ENCODE results near the gene CAPN12. TPM values are rescaled to one million over a fixed set of nuclear protein-coding genes. Genes with fewer than 3 reads are reported as not detected.

The CAPN12 gene
- total and polyA plus RNA-seq, 10 of the 15 experiments (the other 5 are each of a cell fraction or from before 2014, with no cell fraction given): 0.64 to 4.6 (median 2.0) TPM

DNA sequence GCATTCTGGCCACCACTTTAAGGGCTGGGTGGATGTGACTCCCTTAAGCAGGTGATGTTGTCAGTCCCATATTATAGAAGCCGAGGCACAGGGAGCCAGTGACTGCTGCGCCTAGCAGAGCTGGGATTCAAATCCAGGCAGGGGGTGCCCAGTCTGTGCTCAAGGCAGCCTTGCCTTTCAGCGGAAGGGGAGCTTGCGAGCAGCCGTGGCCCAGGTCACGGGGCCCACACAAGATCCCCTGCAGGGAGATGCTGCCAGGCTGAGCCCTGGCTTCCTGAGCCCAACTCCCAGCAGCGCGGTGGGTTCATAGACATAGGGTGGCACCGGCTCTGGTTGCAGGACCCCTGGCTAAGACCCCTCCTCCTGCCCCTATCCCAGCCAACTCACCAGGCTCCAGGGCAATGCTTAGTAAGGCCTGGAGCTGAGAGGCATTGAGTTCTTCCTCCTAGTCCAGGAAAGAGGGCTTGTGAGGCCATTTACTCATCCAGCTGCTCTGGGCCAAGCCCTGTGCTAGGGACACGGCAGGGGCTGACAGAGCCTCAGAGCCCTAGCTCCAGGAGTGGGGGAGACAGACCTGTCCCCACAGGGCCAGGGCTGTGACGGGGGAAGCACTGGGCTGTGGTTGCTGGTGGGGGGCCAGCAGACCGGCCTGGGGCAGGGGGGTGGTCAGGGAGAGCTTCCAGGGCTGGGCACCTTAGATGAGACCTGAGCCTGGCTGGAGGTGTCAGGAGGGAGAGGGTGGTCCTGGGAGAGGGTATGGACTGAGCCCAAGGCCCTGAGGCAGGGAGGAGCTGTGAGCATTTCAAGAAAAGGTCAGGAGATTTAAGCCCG lies 9.6 kb downstream of the CAPN12 start:
- POLR2A ChIA-PET: interaction anchor here (0.6 to 1.3 kb wide), 9 partner anchors 10 to 692 kb away, joined by 3 to 5 read pairs (median 3); partner anchors contain the start of genes ECH1, MRPS12 and SARS2
- peaks cover 0 to 1% of the 10 kb centered on the region in 2 experiments; a peak in 1 of 4 replicates for H3K36me3 ChIP-seq (ENCODE audit: control insufficient read depth in 2 of 2, insufficient read depth in 2 of 2, low read length in 1 of 2)
- H3K4me2 ChIP-seq (ENCODE audit: control insufficient read depth, insufficient read depth): peak overlapping the region; percentile 72
- WGBS (ENCODE audit: insufficient coverage, insufficient replicate concordance, low lambda C conversion rate, missing lambda C conversion rate): 6% methylated on average over 12 of the region's 13 CpGs
- H3K4me1 ChIP-seq (ENCODE audit: control insufficient read depth, insufficient read depth, low read length): peaks cover 22% of the 10 kb centered on the region
- H2AFZ ChIP-seq (ENCODE audit: control insufficient read depth, low read depth, low read length): peak overlapping the region; percentile 35
- CTCF ChIA-PET: interaction anchor here (0.6 to 3.2 kb wide), 12 partner anchors 24 to 228 kb away, joined by 3 to 20 read pairs (median 4); partner anchors contain the start of genes MRPS12, RINL and SARS2
- no peaks in the 10 kb centered on the region; the same call in 1 of the 2 replicates for H3K79me2 ChIP-seq (ENCODE audit: control insufficient read depth, insufficient read depth, low read length)
- H3K27me3 ChIP-seq (replicated peaks in 1 of 2; ENCODE audit: control insufficient read depth in 2 of 2, insufficient read depth in 2 of 2, low read length in 1 of 2): no peaks in the 10 kb centered on the region
- peak overlapping the region; percentile 5; the same call in 1 of the 2 replicates for H3K9ac ChIP-seq (ENCODE audit: control insufficient read depth, insufficient read depth, low read length)
- intact Hi-C loops (cut with micrococcal nuclease; ENCODE audit: unreplicated experiment): loop anchor here (10.0 kb wide), 1 partner anchor 220 kb away; no protein-coding TSS in a partner anchor
- no peaks in the 10 kb centered on the region for H3K9me3 ChIP-seq (replicated peaks; ENCODE audit: control insufficient read depth, insufficient read depth, low read length)
- no peaks in the 10 kb centered on the region for H4K20me1 ChIP-seq (ENCODE audit: control insufficient read depth, insufficient read depth)
- peak; percentile 25 for DNase-seq (ENCODE audit: low read depth, low spot score)
- peak; percentile 91 for FAIRE-seq
- TF ChIP-seq SMC3 (IDR thresholded peaks at IDR 0.05; ENCODE audit: borderline replicate concordance, low read length) (no peak), POLR2A (IDR thresholded peaks at IDR 0.05; ENCODE audit: low read depth, low read length) (peak; percentile 44), MEF2A (IDR thresholded peaks at IDR 0.05; ENCODE audit: insufficient read depth, low read depth, low read length) (no peak), MYC (IDR thresholded peaks at IDR 0.05; ENCODE audit: insufficient read depth, insufficient read length, insufficient replicate concordance, low read length, severe bottlenecking) (no peak), SPI1 (IDR thresholded peaks at IDR 0.05; ENCODE audit: borderline replicate concordance, insufficient read depth, low read depth, low read length) (peak; percentile 35; the same call in 1 of the 2 replicates)
- TF ChIP-seq, protein P1, sequence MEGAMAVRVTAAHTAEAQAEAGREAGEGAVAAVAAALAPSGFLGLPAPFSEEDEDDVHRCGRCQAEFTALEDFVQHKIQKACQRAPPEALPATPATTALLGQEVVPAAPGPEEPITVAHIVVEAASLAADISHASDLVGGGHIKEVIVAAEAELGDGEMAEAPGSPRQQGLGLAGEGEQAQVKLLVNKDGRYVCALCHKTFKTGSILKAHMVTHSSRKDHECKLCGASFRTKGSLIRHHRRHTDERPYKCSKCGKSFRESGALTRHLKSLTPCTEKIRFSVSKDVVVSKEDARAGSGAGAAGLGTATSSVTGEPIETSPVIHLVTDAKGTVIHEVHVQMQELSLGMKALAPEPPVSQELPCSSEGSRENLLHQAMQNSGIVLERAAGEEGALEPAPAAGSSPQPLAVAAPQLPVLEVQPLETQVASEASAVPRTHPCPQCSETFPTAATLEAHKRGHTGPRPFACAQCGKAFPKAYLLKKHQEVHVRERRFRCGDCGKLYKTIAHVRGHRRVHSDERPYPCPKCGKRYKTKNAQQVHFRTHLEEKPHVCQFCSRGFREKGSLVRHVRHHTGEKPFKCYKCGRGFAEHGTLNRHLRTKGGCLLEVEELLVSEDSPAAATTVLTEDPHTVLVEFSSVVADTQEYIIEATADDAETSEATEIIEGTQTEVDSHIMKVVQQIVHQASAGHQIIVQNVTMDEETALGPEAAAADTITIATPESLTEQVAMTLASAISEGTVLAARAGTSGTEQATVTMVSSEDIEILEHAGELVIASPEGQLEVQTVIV (IDR thresholded peaks at IDR 0.05; ENCODE audit: borderline replicate concordance, partially characterized antibody): no peak
- TF ChIP-seq, protein P2, sequence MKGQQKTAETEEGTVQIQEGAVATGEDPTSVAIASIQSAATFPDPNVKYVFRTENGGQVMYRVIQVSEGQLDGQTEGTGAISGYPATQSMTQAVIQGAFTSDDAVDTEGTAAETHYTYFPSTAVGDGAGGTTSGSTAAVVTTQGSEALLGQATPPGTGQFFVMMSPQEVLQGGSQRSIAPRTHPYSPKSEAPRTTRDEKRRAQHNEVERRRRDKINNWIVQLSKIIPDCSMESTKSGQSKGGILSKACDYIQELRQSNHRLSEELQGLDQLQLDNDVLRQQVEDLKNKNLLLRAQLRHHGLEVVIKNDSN (IDR thresholded peaks at IDR 0.05; ENCODE audit: borderline replicate concordance, extremely low read length, insufficient read depth, low read depth, low read length): peak; percentile 29
- in situ Hi-C loops (cut with MboI): loop anchor here (5.0 kb wide), 1 partner anchor 198 kb away; the partner anchor contains the start of genes MRPS12 and SARS2
- peak; percentile 34 for ATAC-seq
- SMC1A ChIA-PET (ENCODE audit: uncharacterized antibody, unreplicated experiment): interaction anchor here (0.9 to 1.5 kb wide), 6 partner anchors 97 to 332 kb away, joined by 3 to 4 read pairs (median 4); partner anchors contain the start of genes ECH1, FAM98C, MRPS12 and SARS2
- BruUV-seq (replicated peaks): no TSS peak
- peak overlapping the region; percentile 41 for H3K27ac ChIP-seq (ENCODE audit: control insufficient read depth, insufficient read depth)
- RAD21 ChIA-PET (ENCODE audit: unreplicated experiment): interaction anchor here (0.7 to 1.8 kb wide), 6 partner anchors 100 to 332 kb away, joined by 3 to 11 read pairs (median 4); partner anchors contain the start of genes FAM98C, MRPS12, RINL and SARS2
- peak overlapping the region; percentile 57; the same call in 1 of the 2 replicates for H3K4me3 ChIP-seq

Data from GM12878 (cell line).